HG03378 (cell line): ENCODE data around the gene IDS.
"Not testable (repeated sequence)": the region's sequence is repeated elsewhere in the genome, so short reads cannot be mapped to it uniquely, and the experiment has no call there.

ENCODE experiments used
- ATAC-seq: cut with Tn5 transposase; IDR thresholded peaks from one replicate; pipeline ENCODE4 v1.9.1; 2021; ENCODE audit warnings: mild to moderate bottlenecking, moderate library complexity; ENCODE audit not compliant: unreplicated experiment

The IDS gene

GRCh38 chrX:149527705-149528104, 22.6 kb upstream of the IDS start:
- ATAC-seq = no peak

DNA sequence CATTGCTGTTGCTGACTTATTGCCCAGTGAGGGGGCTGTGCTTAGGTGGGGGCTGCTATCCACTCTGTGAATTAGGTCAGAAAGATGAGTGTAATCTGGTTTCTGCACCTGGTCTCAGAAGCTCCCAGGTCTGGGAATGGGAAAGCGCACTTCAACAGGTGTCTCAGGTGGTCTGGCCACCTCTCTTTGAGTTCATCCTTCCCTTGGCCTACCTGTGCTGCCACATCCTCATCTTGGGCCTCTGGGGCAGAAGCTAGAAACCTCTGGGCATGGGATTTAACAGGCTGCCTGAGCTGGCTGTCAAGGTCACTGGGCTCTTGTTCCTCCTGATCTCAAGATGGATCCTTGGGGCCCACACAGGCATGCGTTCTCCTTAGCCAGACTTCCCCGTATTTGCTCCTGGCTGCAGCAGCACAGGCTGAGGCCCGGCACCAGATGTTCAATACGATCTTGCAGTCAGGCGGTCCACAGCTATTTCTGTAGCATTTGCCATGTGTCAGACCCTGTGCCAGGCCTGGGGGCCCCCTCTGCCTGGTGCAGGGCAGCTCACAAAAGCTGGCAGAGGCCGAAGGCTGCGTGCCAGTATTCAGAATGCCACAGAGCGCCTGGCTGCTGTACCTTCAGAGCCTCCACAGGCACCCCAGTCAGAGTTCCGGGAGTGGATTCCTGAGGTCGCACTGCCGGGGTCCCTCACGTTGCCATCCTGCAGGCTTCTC, 21.4 kb upstream of the IDS start:
- ATAC-seq = not testable (repeated sequence)

GRCh38 chrX:149525903-149526302, 20.8 kb upstream of the IDS start:
- peak; percentile 33 for ATAC-seq

GRCh38 chrX:149525389-149525788, 20.3 kb upstream of the IDS start:
- peak; percentile 95 for ATAC-seq

- ATAC-seq = no peak
These were observed 17.8 kb upstream of the IDS start for GRCh38 chrX:149522916-149523315.

DNA sequence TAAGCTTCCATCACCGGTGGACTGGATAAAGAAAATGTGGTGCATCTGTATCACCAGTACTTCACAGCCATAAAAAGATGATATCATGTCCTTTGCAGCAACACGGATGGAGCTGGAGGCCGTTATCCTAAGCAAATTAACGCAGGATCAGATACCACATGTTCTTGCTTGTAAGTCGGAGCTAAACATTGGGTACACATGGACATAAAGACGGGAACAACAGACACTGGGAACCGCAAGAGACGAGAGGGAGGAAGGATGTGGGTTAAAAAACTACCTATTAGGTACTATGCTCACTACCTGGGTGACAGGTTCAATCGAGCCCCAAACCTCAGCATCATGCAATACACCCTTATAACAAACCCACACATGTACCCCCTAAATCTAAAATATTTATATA, 16.3 kb upstream of the IDS start:
- no peak for ATAC-seq

- ATAC-seq = not testable (repeated sequence)
These were observed 15.7 kb upstream of the IDS start for GRCh38 chrX:149520636-149521277.

DNA sequence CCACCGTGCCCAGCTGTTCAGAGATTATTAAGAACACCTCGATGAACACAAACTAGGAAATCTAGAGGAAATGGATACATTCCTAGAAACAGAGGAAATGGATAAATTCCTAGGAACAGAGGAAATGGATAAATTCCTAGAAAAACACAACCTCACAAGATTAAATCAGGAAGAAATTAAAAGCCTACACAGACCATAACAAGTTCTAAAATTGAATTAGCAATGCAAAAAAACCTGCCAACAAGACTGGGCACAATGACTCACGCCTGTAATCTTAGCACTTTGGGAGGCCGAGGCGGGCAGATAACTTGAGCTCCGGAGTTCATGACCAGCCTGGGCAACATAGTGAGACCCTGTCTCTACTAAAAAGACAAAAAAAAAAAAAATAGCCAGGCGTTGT, 13.1 kb upstream of the IDS start:
- ATAC-seq = no peak

- ATAC-seq = no peak
These were observed 12.2 kb upstream of the IDS start for GRCh38 chrX:149517308-149517707.

DNA sequence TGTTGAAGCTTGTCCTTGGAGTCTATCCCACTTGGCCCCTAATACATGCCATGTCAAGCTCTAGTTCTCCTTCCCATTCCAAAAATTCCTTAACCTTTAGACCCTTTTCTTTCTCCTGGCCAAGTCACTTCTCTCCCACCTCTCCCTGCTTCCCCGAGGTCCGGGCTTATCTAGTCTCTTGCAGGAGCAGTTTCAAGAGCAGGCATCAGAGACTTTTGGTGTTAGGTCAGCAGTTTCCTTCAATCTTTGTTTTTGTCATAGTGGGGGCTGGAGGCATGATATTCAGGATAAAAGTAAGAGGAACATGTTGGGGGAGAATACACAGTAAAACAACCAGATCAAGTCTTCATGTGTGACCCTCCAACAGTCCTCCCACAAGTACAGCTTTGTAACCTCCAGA, 11.5 kb upstream of the IDS start:
- no peak for ATAC-seq

DNA sequence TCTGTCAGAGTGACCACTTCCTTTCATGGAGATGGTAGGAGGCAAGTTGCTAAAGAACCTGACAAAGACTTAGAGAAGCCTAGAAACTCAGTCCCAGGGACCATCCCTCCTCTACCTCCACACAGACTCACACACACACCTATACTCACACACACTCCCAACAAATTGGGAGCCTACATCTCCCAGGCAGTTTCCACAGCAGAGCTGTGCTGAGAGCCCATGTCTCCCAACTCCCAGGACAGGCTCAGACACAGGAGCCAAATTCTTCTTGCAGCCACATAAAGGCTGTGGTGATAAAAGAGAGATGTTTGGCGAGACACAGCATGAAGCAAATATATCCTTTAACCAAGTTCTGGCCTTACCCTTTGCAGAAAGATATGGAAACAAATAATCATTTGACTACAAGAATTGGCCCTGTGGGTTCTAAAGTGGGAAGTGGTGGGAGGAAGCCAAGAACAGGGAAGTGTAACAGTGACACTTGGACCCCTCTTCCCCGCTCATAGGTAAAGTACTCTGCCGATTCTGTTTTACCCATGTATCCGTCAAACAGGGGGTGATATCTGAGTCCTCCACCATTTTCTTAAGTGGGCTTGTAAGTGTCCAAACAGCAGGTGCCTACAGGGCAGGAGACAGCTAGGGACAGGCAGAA, 11.0 kb upstream of the IDS start:
- no peak for ATAC-seq

GRCh38 chrX:149513825-149514428, 8.8 kb upstream of the IDS start:
- no peak for ATAC-seq

DNA sequence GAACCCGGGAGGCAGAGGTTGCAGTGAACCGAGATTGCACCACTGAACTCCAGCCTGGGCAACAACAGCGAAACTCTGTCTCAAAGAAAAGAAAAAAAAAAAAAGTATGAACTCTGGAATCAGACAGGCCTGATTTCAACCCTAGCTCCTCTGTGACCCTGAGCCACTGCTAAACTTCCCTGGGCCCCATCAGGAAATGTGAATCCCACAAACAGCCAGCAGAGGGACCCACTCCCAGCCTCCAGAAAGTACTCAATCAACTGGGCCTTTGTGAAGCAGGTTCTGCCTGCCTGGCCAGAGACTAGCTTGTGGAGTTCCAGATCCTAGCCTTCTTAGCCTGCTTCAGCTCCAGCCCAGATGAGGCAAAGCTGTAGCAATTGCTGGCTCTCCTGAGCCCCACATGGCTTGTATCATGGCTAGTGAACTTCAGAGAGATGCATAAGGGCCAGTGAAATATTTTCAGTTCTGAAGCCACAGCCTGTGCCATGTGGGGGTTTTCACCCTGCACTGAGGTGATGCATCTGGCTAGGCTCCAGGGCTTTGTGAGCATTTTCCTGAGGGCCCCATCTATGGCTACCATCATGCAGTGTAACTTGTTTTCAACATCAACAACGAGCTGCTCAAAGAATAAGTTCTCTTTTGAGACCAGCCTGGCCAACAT, 7.2 kb upstream of the IDS start:
- peak; percentile 91 for ATAC-seq

DNA sequence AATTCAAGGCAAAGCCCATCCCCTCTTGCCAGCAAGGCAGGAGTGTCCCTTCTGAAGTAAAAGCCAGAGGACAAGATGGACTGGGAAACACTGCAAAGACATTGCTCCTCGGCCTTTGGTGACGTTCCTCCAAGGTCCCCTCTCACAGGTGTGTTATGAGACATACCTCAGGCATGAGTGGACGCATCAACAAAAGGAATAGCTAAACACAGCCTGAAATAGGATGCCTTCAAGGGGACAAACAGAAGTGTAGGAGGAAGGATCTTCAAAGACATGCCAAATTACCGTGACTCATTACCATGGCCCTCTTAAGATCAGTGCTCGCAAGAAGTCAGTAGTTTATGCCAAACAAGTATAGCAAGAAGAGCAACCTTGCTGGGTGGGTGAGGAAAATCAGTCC, 6.0 kb upstream of the IDS start:
- no peak for ATAC-seq

- no peak for ATAC-seq
These were observed 5.3 kb upstream of the IDS start for GRCh38 chrX:149510386-149510785.

- ATAC-seq = no peak
These were observed 3.4 kb upstream of the IDS start for GRCh38 chrX:149508467-149508866.

DNA sequence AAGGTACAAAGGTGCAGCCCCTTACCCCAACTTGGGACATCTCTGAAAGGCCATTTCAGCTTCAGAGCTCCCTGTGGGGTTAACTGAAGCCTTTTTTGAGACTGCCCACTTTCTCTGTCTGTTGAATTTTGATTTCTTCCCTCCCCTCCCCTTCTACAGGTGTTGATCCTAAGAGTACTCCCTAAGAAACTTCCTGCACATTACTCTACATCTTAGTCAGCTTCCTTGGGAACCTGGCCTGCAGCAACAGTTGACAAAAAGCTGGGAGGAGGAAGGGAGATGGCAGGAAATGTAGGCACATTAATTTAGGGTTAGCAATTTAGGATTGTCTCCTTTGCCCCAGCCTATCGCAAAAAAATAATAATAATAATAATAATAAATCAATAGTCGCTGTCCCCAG, 1.2 kb upstream of the IDS start:
- no peak for ATAC-seq

DNA sequence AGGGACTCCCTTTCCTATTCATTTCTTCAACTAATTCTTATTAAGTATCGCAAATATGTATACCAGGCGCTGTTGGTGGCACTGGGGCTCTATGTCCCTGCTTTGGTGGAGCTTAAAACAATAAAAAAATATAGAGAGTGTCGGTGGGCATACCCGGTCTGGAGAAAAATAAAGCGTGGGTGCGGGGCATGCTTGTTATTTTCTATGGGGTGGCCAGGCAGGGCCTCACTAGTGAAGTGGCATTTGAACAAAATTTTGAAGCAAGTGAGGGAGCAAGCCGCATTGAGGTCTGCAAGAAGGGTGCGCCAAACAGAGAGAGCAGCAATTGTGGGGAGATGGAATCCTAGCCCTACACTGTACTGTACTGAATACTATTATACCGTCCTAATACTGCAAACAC, 565 bp upstream of the IDS start:
- ATAC-seq = no peak

DNA sequence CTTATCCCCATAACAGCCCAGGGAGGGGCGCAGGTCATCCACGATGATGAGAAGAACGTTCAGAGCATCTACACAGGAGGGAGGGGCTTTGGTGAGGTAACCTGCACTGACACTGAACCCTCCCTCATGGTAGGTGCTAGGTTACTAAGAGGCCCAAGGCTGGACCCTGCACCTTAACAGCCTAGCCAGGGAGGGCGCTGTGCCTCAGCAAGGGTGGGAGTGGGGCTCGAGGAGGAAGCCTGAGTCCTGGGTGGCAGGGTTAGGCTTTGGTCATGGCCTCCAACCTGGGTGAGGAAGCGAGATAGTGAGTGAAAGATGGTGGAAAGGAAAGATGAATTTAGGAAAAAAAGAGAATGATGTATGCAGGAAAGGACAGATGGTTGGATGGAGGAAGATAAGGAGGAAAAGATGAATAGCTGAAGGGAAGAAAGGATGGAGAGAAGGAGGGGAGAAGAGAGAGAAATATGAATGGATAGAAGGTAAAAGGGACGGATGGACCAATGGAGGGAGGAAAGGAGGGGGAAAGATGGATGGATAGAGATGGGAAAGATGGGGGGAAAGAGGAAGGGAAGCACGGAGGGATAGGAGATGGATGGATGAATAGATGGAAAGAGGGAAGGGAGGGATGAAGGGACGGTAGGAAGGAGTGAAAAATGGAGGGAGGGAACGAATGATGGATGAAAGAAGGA, 736 bp downstream of the IDS start:
- ATAC-seq = peak; percentile 43

GRCh38 chrX:149503446-149503845, 1.7 kb downstream of the IDS start:
- peak; percentile 85 for ATAC-seq

GRCh38 chrX:149502923-149503322, 2.2 kb downstream of the IDS start:
- not testable (repeated sequence) for ATAC-seq
